GM13977 (cell line): ENCODE measurements around the gene SLC2A4RG.

Experiments
- DNase-seq: peaks from one replicate; pipeline ENCODE4 v3.0.0; 2012; ENCODE audit warnings: low spot score
- in situ Hi-C: fragments of 300-500 bp; cut with MboI; formaldehyde crosslinking; loops from one replicate; pipeline ENCODE4 v1.12.0; 2022; ENCODE audit warnings: low sequenced_read_pairs, low pct_unique_long_range_greater_than_20kb, mixed read lengths, inconsistent platforms; ENCODE audit not compliant: unreplicated experiment
- TF ChIP-seq, protein P1 (sequence below): IDR thresholded peaks from 2 replicates; pipeline ENCODE4 v1.5.1; 2012; ENCODE audit warnings: mild to moderate bottlenecking, control low read depth; ENCODE audit not compliant: insufficient read depth; ENCODE audit errors: extremely low read depth, missing control alignments

SLC2A4RG gene

GRCh38 chr20:63751471-63752271 lies 12.1 kb downstream of the SLC2A4RG start:
- peak; percentile 27 for DNase-seq
- in situ Hi-C loops: no loop called here
- TF ChIP-seq, protein P1, sequence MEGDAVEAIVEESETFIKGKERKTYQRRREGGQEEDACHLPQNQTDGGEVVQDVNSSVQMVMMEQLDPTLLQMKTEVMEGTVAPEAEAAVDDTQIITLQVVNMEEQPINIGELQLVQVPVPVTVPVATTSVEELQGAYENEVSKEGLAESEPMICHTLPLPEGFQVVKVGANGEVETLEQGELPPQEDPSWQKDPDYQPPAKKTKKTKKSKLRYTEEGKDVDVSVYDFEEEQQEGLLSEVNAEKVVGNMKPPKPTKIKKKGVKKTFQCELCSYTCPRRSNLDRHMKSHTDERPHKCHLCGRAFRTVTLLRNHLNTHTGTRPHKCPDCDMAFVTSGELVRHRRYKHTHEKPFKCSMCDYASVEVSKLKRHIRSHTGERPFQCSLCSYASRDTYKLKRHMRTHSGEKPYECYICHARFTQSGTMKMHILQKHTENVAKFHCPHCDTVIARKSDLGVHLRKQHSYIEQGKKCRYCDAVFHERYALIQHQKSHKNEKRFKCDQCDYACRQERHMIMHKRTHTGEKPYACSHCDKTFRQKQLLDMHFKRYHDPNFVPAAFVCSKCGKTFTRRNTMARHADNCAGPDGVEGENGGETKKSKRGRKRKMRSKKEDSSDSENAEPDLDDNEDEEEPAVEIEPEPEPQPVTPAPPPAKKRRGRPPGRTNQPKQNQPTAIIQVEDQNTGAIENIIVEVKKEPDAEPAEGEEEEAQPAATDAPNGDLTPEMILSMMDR: no peak

DNA sequence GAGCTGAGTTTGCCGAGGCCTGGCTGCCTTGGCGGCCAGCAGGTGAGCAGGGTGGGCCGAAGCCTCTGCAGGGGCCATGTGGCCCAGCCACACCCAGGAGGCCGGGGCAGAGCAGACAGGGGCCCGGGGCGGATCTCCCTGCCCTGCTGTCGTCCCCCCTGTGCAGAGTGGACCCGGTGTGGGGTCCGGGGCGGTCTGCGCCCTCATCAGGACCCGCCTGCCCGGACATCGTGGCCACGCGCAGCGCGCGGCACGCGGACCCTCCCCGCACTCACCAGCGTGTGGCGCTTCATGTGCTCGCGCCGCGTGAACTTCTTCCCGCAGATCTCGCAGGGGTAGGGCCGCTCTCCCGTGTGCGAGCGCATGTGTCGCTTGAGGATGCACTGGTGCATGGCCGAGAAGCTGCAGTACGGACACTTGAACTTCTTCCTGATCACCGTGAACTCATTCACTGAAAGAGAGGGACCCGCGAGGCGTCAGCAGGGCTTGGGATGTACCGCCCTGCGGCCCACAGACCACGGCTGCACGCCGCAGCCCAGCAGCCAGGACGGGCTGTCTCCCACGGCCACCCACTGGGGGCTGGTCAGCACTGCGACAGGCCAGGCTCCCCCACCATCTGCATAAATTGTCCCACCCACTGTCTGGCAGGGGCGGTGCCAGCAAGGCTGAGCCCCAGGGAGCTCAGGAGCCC lies 13.0 kb downstream of the SLC2A4RG start:
- peak; percentile 14 for DNase-seq
- TF ChIP-seq, protein P1: no peak
- in situ Hi-C loops: no loop called here

GRCh38 chr20:63753381-63753780 lies 13.8 kb downstream of the SLC2A4RG start:
- TF ChIP-seq, protein P1: no peak
- in situ Hi-C loops: no loop called here
- DNase-seq: peak; percentile 14

DNA sequence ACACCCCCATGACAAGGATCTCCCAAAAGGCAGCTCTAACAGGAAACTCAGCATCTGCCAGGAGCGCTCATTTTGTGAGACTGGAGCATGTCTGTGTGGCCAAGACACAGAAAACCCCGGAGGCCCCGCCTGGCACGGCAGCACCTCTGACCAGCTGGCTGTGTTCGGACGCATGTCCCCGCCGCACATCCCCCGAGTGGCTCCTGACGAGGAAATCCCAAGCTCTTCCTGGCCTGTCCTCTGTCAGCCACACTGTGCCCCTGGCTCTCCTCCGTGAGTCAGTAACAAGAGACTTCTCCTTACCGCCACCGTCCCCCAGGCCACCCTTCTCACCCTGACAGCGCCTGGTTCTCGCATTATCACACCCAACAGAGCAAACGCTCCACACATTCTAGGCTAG lies 14.4 kb downstream of the SLC2A4RG start:
- TF ChIP-seq, protein P1: no peak
- DNase-seq: no peak
- in situ Hi-C loops: no loop called here

GRCh38 chr20:63755933-63756647 lies 16.5 kb downstream of the SLC2A4RG start:
- in situ Hi-C loops: no loop called here
- DNase-seq: no peak
- TF ChIP-seq, protein P1: no peak

- DNase-seq: no peak
- in situ Hi-C loops: no loop called here
- TF ChIP-seq, protein P1: no peak
Observed at GRCh38 chr20:63756648-63756991, 17.0 kb downstream of the SLC2A4RG start.
